ENCODE results near the gene CHN2.

CHN2 gene

DNA sequence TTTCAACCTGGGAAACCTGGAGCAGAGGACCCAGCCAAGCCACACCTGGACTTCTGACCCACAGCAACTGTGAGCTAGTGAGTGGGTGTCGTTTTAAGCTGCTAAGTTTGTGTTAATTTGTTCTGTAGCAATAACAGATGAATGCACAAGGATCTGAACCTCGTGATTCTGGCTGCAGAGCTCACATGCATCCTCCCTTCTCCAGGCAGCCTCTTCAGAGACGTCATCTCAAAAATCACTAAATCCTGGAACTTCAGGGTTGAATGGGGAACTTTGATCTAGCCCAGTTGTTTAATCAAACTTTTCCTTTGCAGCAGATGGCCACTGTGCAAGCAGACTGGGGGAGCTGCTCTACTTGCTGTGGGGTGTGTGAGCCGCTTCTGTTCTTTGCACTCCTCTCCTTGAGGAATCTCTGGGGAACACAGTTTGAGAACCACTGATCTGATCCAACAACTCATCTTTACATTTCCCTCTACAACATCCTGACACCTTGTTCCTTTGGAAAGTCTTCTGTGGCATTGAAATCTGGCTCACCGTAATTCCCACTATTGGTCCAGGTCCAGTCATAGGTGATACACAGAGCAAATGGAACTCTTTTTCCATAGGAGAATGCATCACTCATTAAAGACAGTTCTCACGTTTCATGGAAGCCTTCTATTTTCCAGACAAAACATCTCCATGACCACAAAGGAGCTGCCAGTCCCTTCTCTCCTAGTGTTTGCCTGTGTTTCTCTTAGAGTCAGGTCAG is 90.3 kb downstream of the CHN2 start:
- TF ChIP-seq, protein P1, sequence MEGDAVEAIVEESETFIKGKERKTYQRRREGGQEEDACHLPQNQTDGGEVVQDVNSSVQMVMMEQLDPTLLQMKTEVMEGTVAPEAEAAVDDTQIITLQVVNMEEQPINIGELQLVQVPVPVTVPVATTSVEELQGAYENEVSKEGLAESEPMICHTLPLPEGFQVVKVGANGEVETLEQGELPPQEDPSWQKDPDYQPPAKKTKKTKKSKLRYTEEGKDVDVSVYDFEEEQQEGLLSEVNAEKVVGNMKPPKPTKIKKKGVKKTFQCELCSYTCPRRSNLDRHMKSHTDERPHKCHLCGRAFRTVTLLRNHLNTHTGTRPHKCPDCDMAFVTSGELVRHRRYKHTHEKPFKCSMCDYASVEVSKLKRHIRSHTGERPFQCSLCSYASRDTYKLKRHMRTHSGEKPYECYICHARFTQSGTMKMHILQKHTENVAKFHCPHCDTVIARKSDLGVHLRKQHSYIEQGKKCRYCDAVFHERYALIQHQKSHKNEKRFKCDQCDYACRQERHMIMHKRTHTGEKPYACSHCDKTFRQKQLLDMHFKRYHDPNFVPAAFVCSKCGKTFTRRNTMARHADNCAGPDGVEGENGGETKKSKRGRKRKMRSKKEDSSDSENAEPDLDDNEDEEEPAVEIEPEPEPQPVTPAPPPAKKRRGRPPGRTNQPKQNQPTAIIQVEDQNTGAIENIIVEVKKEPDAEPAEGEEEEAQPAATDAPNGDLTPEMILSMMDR (IDR thresholded peaks at IDR 0.05) = no peak

DNA sequence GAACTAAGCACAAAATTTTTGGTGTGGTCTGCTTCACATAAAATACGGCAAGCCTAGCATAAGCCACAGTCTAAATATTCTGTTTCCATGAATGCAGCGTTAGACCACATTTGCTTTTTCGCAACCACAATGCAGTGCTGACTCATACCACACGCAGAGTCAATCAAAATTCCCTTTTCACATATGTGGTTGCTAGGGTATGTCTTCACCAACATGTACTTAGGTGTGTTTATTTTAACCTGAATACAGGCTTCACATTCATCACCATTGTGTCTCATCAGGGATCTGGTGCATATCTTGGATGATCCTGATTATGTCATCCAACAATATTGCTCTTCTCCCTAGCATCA is 90.8 kb downstream of the CHN2 start:
- TF ChIP-seq, protein P1 (IDR thresholded peaks at IDR 0.05) = no peak

DNA sequence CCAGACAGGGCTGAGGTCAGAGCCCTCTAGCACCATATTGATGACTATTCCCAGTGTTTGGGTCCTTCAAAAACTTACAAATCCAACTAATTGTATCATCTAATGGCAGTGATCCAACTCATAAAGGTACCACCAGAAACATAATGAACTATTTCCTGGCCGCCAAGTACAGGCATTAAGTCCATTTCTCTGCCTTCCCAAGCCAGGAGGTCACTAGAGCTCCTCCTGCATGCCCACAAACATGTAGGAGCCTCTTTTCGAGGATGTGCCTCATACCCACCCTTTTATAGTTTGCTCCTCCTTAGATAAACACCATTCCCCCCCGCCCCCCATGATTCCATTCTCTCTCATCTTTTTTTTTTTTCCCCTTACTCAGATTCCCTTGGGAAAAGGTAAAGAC is 91.3 kb downstream of the CHN2 start:
- TF ChIP-seq, protein P1 (IDR thresholded peaks at IDR 0.05) = no peak

DNA sequence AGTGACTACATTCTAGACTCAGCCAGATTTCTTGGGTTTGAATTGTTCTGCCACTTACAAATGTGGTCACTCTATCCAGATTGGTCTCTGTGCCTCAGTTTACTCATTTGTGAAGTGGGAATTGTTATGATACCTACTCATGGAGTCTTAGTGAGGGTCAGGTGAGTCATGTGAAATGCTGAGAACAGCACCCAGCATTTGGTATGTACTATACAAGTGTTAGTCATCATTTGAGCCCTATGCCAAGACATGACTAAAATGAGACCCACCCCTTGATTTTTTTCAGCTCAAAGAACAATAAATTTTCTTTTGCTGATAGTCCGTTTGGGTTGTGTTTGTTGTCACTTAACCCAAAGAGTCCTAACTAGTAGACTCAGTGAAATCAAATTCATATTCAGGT is 92.8 kb downstream of the CHN2 start:
- TF ChIP-seq, protein P1 (IDR thresholded peaks at IDR 0.05) = no peak

DNA sequence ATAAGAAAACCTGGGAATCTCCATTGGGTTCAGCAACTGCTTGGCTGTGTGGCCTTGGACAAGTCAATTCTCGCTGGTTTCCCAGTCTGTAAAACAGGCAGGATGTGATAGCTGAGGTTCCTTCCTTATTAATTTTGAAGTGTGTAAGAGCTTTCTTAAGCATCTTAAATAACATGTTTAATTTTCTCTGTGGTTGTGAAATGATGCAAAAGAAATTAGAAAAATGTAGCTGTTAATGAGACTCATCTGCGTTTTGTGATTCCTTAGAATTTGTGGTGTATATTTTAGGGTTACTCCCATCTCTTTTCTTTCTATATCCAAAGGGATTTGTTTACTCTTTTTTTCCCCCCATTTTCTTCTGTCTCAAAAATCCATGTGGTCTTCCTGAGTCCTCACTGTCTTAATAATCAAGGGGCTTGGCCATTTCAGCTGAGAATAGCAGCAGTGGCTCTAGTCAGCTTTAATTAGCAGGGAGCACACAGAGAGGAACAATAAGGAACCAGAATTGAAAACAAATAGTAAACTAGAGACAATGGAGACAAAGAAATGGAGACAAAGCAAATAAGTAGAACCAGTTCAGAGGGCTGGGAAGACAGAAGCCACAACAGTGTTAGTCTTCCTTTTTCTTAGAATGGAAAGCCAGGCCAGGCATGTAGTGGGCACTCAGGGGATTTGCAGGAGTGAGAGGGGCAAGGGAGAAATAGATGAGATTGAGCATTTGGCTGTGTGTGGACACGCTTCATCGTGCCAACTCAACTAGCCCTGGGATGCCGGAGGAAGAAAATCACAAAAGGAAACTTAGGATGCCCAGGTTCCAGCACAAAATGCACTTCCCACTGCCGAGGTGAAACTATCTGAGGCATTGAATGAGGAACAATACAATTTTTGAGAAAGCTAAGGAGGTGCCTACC is 93.9 kb downstream of the CHN2 start:
- TF ChIP-seq, protein P1 (IDR thresholded peaks at IDR 0.05) = no peak

DNA sequence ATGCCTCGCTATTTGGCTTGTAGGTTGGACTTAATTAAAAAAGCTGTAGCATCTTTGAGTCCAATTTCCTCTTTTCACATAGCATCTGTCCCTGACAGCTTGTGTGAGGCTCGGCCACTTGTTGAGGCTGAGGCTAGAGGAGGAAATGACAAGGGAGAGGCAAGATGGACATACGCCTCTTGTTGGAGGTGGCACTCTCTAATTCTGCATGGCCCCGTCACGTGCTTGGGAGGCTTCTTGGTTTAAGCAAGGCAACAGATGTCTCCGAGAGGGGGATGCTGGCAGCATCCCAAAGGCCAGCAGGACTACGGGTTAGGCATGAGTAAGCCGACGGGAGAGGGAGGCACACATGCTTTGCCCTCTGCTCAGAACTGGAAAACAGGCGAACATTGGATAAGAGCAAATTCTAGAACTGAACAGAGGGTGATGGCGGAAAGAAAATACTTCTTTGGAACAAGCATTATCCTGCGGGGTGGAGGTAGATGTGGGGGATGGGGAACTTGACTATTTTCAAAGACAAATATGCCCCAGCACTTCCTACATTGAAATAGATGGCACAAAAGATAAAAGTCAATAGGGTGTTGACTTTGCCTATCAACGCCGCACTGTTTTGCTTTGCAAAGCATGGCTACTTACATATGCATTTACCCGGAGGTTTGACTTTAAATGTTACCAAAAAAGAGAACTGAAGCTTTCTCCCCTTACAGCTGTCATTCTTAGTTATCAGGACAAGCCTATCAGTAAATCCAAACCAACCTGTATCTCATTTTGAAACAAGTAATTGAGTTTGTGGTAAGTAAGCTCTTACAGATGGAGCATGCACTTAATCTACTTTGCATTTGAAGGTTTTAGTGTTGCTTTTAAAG is 94.8 kb downstream of the CHN2 start:
- TF ChIP-seq, protein P1 (IDR thresholded peaks at IDR 0.05) = no peak

DNA sequence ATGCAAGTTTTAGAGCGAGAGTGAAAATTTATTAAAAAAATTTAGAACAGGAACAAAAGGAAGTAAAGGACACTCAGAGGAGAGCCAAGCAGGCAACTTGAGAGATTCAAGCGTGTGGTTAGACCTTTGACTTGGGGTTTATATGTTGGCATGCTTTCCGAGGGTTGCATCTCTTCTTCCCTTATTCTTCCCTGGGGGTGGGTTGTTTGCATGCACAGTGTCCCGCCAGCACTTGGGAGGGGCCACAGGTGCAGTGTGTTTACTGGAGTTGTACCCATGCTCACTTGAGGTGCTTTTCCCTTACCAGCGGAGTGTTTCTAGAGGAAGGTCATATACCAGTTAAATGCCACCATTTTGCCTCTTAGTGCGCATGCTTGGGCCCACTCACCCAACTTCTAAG is 96.3 kb downstream of the CHN2 start:
- TF ChIP-seq, protein P1 (IDR thresholded peaks at IDR 0.05) = no peak
